HG03039 (cell line): ENCODE measurements around the gene PTPRN2.
"Not testable (repeated sequence)": the region's sequence is repeated elsewhere in the genome, so short reads cannot be mapped to it uniquely, and the experiment has no call there.

Experiments used
- ATAC-seq: cut with Tn5 transposase; IDR thresholded peaks from one replicate; pipeline ENCODE4 v1.9.1; 2021; ENCODE audit warnings: mild to moderate bottlenecking, moderate library complexity; ENCODE audit not compliant: unreplicated experiment

PTPRN2 gene

GRCh38 chr7:157610671-157611295 is 976.8 kb downstream of the PTPRN2 start:
- no peak for ATAC-seq

GRCh38 chr7:157609932-157610640 is 977.5 kb downstream of the PTPRN2 start:
- ATAC-seq: no peak

- no peak for ATAC-seq
Measured at GRCh38 chr7:157609516-157609915, 978.1 kb downstream of the PTPRN2 start.

GRCh38 chr7:157607218-157607617 is 980.4 kb downstream of the PTPRN2 start:
- no peak for ATAC-seq

GRCh38 chr7:157606140-157606539 is 981.5 kb downstream of the PTPRN2 start:
- ATAC-seq: no peak

- ATAC-seq: no peak
Measured at GRCh38 chr7:157605638-157606037, 982.0 kb downstream of the PTPRN2 start.

GRCh38 chr7:157604661-157605381 is 982.8 kb downstream of the PTPRN2 start:
- ATAC-seq: no peak

GRCh38 chr7:157603716-157604115 is 983.9 kb downstream of the PTPRN2 start:
- no peak for ATAC-seq

GRCh38 chr7:157603005-157603404 is 984.6 kb downstream of the PTPRN2 start:
- no peak for ATAC-seq

- no peak for ATAC-seq
Measured at GRCh38 chr7:157602581-157602980, 985.0 kb downstream of the PTPRN2 start.

GRCh38 chr7:157602156-157602555 is 985.5 kb downstream of the PTPRN2 start:
- ATAC-seq: no peak

- ATAC-seq: no peak
Measured at GRCh38 chr7:157601530-157601929, 986.1 kb downstream of the PTPRN2 start.

- no peak for ATAC-seq
Measured at GRCh38 chr7:157599491-157599890, 988.1 kb downstream of the PTPRN2 start.

- no peak for ATAC-seq
Measured at GRCh38 chr7:157597562-157597961, 990.1 kb downstream of the PTPRN2 start.

- no peak for ATAC-seq
Measured at GRCh38 chr7:157596881-157597280, 990.7 kb downstream of the PTPRN2 start.

GRCh38 chr7:157596471-157596870 is 991.2 kb downstream of the PTPRN2 start:
- no peak for ATAC-seq

GRCh38 chr7:157596026-157596425 is 991.6 kb downstream of the PTPRN2 start:
- ATAC-seq: no peak

- no peak for ATAC-seq
Measured at GRCh38 chr7:157595086-157595855, 992.4 kb downstream of the PTPRN2 start.

- ATAC-seq: no peak
Measured at GRCh38 chr7:157594306-157594705, 993.3 kb downstream of the PTPRN2 start.

GRCh38 chr7:157593541-157593940 is 994.1 kb downstream of the PTPRN2 start:
- ATAC-seq: no peak

- not testable (repeated sequence) for ATAC-seq
Measured at GRCh38 chr7:157592636-157593320, 994.8 kb downstream of the PTPRN2 start.
